SKM-1 (cell line): ENCODE results near the gene GRIK2.

Source experiments
- DNase-seq: peaks from one replicate; lab custom pipeline; 2025; ENCODE audit not compliant: unreplicated experiment; lab: John Stamatoyannopoulos, UW

The GRIK2 gene

GRCh38 chr6:101400326-101401135 lies 7.0 kb downstream of the GRIK2 start:
- no peak for DNase-seq

DNA sequence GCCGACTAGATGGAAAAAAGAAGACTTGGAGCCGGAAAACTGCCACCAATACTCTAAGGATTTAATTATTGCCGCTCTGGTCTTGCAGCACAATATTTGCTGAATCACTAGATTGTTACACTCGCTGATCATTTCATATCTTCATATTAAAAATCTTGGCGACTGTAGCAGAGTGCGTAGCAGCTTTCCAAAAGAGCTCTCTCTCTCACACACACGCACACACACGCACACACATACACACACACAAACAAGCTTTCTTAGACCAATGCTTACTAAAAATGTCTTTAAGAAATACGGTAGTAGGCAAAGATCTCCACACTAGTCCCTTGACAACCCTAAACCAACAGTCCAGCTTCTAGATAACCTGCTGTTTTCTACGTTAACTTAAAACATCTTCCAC lies 7.7 kb downstream of the GRIK2 start:
- DNase-seq = no peak

- no peak for DNase-seq
Measured at GRCh38 chr6:101401792-101402621, 8.5 kb downstream of the GRIK2 start.

DNA sequence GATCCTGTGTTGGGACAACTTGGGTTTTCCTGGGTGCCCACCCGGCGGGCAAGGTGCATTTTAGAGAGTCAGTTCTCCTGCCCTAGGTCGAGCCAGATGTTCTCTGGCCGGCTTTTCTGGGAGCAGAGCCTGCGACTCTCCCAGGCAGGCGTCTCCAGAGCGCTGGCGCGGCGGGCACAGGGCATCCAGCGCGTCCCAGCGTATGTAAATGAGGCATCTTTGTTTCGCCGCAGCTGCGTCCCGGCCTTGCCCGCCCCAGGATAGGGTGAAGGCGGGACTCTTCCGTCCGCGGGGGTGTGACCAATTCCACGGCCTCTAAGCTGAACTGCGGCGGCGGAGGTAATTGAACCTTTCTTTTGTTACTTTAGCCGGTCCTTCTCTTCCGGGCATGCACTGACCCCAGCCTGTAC lies 9.1 kb downstream of the GRIK2 start:
- no peak for DNase-seq

- no peak for DNase-seq
Measured at GRCh38 chr6:101403216-101403945, 9.9 kb downstream of the GRIK2 start.

- no peak for DNase-seq
Measured at GRCh38 chr6:101404775-101405174, 11.3 kb downstream of the GRIK2 start.

GRCh38 chr6:101413773-101414172 lies 20.3 kb downstream of the GRIK2 start:
- no peak for DNase-seq

DNA sequence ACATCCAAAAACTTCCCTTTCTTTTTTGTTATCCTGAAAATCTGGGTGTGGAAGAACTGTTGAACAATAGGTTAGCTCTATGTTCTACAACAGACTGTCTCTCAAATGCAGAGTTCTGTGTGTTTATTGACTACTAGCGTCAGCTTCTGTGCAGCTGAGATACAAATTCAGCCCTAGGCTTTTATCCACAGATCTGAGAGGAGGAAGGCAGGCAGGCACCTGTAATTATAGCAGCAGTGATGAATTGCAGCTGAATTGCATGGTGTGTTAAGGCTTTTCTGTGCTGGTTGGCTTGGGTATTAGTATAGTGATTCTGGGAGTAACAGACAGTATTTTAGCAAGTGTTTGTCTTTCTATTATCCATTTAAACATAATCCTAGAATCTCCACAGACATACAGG lies 24.4 kb downstream of the GRIK2 start:
- no peak for DNase-seq

- no peak for DNase-seq
Measured at GRCh38 chr6:101422251-101422650, 28.7 kb downstream of the GRIK2 start.

- no peak for DNase-seq
Measured at GRCh38 chr6:101422811-101423210, 29.3 kb downstream of the GRIK2 start.

DNA sequence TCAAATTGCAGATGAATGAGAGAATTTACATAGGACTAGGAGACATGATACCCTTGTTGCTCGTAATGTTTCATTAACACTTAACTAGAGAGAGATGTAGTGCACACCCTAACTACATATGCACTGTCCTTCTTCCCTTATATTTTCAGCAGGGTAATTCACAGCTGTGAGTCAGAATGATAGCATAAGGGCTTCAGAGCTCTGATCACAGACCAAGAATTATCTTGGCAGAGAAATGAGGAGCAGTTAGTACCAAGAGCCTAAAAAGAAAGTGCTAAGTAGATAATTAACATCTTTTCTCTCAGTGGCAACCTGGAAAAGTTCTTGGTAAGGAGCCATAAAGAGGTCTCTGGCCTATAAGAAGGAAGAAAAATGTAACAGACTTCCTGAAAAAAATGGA lies 35.8 kb downstream of the GRIK2 start:
- DNase-seq = no peak

GRCh38 chr6:101429845-101430244 lies 36.3 kb downstream of the GRIK2 start:
- no peak for DNase-seq

DNA sequence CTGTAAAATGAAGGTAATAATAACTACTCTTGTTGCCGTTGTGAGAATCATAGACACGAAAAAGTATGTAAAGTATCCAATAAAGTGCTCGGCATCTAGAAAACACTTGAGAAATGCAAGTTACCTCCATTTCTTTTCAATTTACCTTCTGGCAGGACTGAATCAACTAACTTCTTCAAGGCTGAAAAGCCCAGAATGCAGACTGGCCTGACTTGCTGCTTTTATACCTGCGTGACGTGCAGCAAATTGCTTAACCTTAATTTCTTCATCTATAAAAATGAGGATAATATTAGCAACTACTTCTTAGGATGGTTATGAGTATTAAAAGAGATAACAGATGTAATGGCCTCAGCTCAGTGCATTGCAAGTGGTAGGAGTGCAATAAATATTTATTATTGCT lies 39.6 kb downstream of the GRIK2 start:
- no peak for DNase-seq

- no peak for DNase-seq
Measured at GRCh38 chr6:101434601-101435000, 41.1 kb downstream of the GRIK2 start.

DNA sequence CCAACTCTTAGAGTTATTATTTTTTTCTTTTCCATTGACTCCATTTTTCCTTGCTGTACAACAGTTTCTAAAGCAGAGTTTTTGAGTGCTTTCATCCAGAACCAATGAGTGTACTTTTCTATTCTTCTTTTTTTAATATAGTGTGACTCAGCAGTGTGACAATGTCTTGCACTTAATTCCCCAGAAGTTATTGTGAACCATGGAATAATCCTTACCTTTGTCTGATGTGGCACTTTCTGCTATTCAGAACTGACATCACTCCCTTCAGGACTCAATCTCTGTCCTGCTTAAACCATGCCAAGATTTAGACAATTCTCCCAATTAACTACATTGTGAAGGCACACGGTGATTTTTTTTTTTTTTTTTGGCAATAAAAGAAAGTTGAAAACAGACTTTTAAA lies 41.5 kb downstream of the GRIK2 start:
- no peak for DNase-seq

DNA sequence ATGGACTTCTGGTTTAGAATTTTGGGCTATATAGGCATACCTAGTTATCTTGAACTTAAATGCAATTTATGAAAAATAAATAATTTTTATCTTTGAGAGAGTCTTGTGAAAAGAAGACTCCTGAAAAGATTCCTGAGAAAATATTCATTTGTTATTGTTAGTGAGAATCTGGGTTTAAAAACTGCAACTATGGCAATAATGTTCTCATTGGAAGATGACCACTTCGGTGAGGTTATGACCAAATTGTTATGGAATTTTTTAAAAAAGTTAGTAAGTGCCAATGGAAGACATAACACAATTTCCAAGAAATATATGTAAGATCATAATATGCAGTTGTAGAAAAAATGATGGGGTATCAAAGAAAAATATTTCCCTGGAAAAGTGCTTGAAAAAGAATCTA lies 46.3 kb downstream of the GRIK2 start:
- no peak for DNase-seq

- no peak for DNase-seq
Measured at GRCh38 chr6:101443315-101443714, 49.8 kb downstream of the GRIK2 start.

GRCh38 chr6:101444717-101445116 lies 51.2 kb downstream of the GRIK2 start:
- no peak for DNase-seq

DNA sequence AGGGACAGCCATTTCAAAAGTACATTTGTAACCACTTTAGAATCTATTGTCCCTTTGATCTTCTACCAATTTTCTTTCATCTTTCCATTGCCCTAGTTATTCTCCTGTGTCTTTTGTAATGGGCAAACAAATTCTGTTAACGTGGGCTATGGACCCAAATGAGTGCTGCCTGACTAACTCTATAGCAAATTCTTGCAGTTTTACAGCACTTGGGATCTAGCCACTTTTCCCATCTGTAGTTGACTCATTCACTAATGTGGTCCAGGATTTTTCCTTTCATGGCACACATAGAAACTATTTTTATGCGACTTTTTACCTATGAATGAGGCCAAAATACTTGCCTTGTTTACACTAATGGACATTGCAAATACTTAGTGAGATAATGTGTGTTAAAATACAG lies 52.0 kb downstream of the GRIK2 start:
- no peak for DNase-seq

GRCh38 chr6:101450901-101451300 lies 57.4 kb downstream of the GRIK2 start:
- DNase-seq = no peak

GRCh38 chr6:101451981-101452380 lies 58.5 kb downstream of the GRIK2 start:
- DNase-seq = no peak

GRCh38 chr6:101453221-101453620 lies 59.7 kb downstream of the GRIK2 start:
- DNase-seq = no peak
